Gastroesophageal sphincter (tissue), 4 donors: ENCODE results near the gene OR2D2. TPM values are rescaled to one million over a fixed set of nuclear protein-coding genes. Genes with fewer than 3 reads are reported as not detected.

Experiments used
- ATAC-seq: fragments of 150-250 bp; one replicate; pipeline ENCODE4 v1.9.1; 2016; ENCODE audit warnings: mild to moderate bottlenecking, moderate library complexity
- H3K27ac ChIP-seq, 4 donors: fragments of 200-600 bp; sonication (generic) in 3 of 4; 1 replicate in 3 of 4; 2 replicates in 1 of 4; pipeline ENCODE4 v1.5.1; 2016 to 2019
- H3K27me3 ChIP-seq: fragments of 200-600 bp; sonication (generic); one replicate; pipeline ENCODE4 v1.5.1; 2019
- H3K36me3 ChIP-seq, 2 donors: fragments of 200-600 bp; sonication (generic); one replicate each; pipeline ENCODE4 v1.5.1; 2019; ENCODE audit warnings: control low read depth in 1 of 2
- H3K4me1 ChIP-seq, 3 donors: fragments of 200-600 bp; sonication (generic); 1 replicate in 2 of 3; 2 replicates in 1 of 3; pipeline ENCODE4 v1.5.1; 2016 to 2019; ENCODE audit warnings: control low read depth in 2 of 3
- H3K4me3 ChIP-seq, 2 donors: fragments of 200-600 bp; sonication (generic); one replicate each; pipeline ENCODE4 v1.5.1; 2019; ENCODE audit warnings: mild to moderate bottlenecking in 1 of 2, moderate library complexity in 1 of 2
- H3K9me3 ChIP-seq, 3 donors: fragments of 200-600 bp; sonication (generic); one replicate each; pipeline ENCODE4 v1.5.1; 2017 to 2019; ENCODE audit warnings: control low read depth in 2 of 3
- EP300 ChIP-seq: sonication (generic); formaldehyde crosslinking; IDR thresholded peaks from one replicate; pipeline ENCODE4 v1.6.1; 2017; ENCODE audit warnings: antibody characterized with exemption, mild to moderate bottlenecking
- POLR2A ChIP-seq, 2 donors: fragments of 450-650 bp; IDR thresholded peaks; one replicate each; pipeline ENCODE4 v1.6.1; 2017; ENCODE audit warnings: antibody characterized with exemption in 2 of 2, mild to moderate bottlenecking in 2 of 2, moderate library complexity in 1 of 2
- POLR2AphosphoS5 ChIP-seq: sonication (generic); formaldehyde crosslinking; IDR thresholded peaks from one replicate; pipeline ENCODE4 v1.6.1; 2017; ENCODE audit warnings: antibody characterized with exemption
- WGBS, 2 donors: methylation state at CpG; one replicate each; pipeline ENCODE4 v1.1.5; 2018; ENCODE audit warnings: low coverage in 1 of 2; 5-methylcytosine and 5-hydroxymethylcytosine counted together
- total RNA-seq, 4 donors: library from RNA; depleted of rRNA; stranded (reverse); fragments of >200 nt; gene quantifications; one replicate each; pipeline ENCODE4 v1.1.0, GENCODE V29; 2016
- TF ChIP-seq, protein P1 (sequence below), 4 experiments: fragments of 200-600 bp in 2 of 4; fragments of 450-650 bp in 2 of 4; sonication (generic) in 1 of 4; IDR thresholded peaks; one replicate each; pipeline ENCODE4 v1.5.1; 2017 to 2019; ENCODE audit warnings: antibody characterized with exemption in 4 of 4, mild to moderate bottlenecking in 2 of 4, moderate library complexity in 2 of 4

OR2D2 gene
- total RNA-seq, 4 donors from 2014 or later = 0.31 TPM; not detected in 3

DNA sequence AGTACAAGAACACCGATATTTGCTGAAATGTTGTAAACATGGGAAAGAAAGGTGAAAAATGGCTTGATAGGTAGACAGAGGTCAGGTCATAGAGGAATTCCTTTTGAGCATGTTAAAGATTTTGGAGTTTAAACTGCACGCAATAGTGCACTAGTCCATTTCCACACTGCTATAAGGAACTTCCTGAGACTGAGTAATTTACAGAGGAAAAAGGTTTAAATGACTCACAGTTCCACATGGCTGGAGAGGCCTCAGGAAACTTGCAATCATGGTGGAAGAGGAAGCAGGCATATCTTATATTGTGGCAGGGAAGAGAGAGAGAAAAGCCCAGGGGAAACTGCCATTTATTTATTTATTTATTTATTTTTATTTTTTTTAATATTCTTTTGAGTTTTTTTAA, 41.8 kb downstream of the OR2D2 start:
- Histone ChIP-seq H3K27me3 (no peaks in the 10 kb centered on the region), H3K36me3 (no peaks in the 10 kb centered on the region), H3K4me3 (no peak overlapping the region), H3K9me3 (peaks cover 0 to 14% (median 0%) of the 10 kb centered on the region in 3 donors), H3K4me1 (no peaks in the 10 kb centered on the region), H3K27ac (no peak overlapping the region)
- 77 to 85% methylated on average over 2 of the region's 2 CpGs for WGBS, 2 donors
- no peak for ATAC-seq
- TF ChIP-seq POLR2AphosphoS5 (no peak), EP300 (no peak), POLR2A (IDR thresholded peaks at IDR 0.05) (no peak)
- TF ChIP-seq, protein P1, sequence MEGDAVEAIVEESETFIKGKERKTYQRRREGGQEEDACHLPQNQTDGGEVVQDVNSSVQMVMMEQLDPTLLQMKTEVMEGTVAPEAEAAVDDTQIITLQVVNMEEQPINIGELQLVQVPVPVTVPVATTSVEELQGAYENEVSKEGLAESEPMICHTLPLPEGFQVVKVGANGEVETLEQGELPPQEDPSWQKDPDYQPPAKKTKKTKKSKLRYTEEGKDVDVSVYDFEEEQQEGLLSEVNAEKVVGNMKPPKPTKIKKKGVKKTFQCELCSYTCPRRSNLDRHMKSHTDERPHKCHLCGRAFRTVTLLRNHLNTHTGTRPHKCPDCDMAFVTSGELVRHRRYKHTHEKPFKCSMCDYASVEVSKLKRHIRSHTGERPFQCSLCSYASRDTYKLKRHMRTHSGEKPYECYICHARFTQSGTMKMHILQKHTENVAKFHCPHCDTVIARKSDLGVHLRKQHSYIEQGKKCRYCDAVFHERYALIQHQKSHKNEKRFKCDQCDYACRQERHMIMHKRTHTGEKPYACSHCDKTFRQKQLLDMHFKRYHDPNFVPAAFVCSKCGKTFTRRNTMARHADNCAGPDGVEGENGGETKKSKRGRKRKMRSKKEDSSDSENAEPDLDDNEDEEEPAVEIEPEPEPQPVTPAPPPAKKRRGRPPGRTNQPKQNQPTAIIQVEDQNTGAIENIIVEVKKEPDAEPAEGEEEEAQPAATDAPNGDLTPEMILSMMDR (IDR thresholded peaks at IDR 0.05) = no peak

DNA sequence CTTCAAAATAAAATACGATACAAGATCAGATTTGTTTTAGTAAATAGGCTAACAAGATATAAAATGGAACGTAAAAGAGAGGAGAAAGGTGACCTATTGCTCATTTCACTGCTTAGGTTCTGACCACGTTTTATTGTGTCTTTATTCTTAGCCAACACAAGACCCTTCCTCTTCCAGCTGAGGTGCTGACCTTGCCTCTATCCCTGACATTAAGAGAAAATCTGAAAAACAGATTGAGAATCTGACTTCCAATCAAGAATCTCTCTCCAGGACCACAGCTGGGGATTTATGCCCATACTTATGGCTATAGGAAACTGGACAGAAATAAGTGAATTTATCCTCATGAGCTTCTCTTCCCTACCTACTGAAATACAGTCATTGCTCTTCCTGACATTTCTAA, 46.9 kb downstream of the OR2D2 start, which contains the start of gene OR10A5:
TSS of gene OR10A5 (plus strand) at position 301 of the 400 bp plus-strand sequence. CDS start at position 301, 0 bp downstream.
- ATAC-seq = no peak
- Histone ChIP-seq H3K27ac (no peak within 1 kb of the TSS), H3K36me3 (no peaks in the 10 kb centered on the region), H3K9me3 (peaks cover 0 to 9% (median 0%) of the 10 kb centered on the region in 3 donors), H3K27me3 (no peaks in the 10 kb centered on the region), H3K4me3 (no peak within 1 kb of the TSS), H3K4me1 (no peaks in the 10 kb centered on the region)
- TF ChIP-seq POLR2A (IDR thresholded peaks at IDR 0.05) = no peak
- WGBS, 2 donors = 55 to 66% methylated on average over 3 of the region's 3 CpGs

DNA sequence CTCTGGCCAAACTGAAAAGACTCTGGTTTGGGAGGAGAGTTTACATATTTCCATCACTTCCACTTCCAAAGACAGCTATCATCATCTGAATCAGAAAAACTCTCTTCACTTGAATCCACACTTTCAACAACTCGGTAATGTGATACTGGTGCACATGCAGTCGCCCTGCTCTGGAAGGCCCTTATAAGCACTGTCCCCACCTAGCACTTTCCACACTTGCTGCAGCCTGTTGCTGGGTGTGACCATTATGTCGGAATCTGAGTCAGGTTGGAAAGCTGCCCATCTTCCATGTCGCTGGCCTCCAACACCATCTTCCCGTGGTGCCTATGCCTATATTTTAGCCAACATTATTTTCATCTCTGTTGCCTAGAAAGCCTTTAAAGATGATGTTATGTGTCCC, 47.9 kb downstream of the OR2D2 start:
- Histone ChIP-seq H3K27ac (no peak overlapping the region), H3K4me1 (no peaks in the 10 kb centered on the region), H3K27me3 (no peaks in the 10 kb centered on the region), H3K36me3 (no peaks in the 10 kb centered on the region), H3K9me3 (peaks cover 0 to 9% (median 0%) of the 10 kb centered on the region in 3 donors), H3K4me3 (no peak overlapping the region)
- 74 to 79% methylated on average over 4 to 5 of the region's 5 CpGs for WGBS, 2 donors
- TF ChIP-seq EP300 (no peak), POLR2A (IDR thresholded peaks at IDR 0.05) (no peak), POLR2AphosphoS5 (no peak)
- TF ChIP-seq, protein P1 (IDR thresholded peaks at IDR 0.05) = no peak
- ATAC-seq = no peak

DNA sequence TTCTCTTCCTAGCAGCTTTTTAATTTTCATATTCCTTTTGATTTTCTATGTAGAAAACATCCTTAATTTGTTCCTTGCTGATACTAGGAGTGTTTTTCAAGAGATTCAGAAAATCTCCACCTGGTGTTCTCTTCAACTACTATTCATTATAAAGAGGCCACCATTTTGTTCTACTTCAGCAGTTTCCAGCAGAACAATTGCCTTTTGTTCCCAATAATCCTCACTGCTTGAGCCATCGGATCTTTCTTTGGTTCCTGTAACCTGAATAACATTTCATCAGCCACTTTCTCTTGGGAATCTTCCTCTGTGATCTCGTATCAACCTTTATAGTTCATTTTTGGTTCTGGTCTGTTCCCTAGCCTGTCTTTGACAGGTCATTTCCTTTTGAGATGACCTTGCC, 48.6 kb downstream of the OR2D2 start:
- H3K27ac ChIP-seq = no peak overlapping the region
- 17 to 49% methylated on average over 1 to 2 of the region's 2 CpGs for WGBS, 2 donors
- no peak for ATAC-seq

DNA sequence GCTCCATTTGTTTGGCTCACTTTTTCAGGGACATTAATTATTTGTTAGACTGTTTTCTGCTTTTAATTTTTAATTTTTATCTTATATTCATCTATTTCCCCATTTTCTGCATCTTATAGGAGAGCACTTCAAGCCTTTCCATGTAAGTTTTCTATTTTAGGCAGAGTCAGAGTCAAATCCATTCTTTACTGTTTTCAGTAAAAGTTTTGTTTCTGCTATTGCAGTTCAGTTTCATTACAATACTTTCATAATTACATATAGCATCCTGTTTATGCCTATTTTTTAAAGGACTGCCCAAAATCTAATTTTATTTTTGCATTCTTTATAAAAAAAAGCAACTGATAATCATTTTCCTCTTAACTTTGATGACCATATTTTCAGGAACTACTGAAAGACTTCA, 50.6 kb downstream of the OR2D2 start:
- TF ChIP-seq POLR2A (IDR thresholded peaks at IDR 0.05) = no peak
- TF ChIP-seq POLR2AphosphoS5 = no peak
- TF ChIP-seq, protein P1 (IDR thresholded peaks at IDR 0.05) = no peak
- TF ChIP-seq EP300 = no peak
- no peaks in the 10 kb centered on the region for H3K4me1 ChIP-seq

More for the DNA sequence above, 48.6 kb downstream of the OR2D2 start:
- Histone ChIP-seq H3K36me3 (no peaks in the 10 kb centered on the region), H3K4me3 (no peak overlapping the region), H3K4me1 (no peaks in the 10 kb centered on the region), H3K27me3 (no peaks in the 10 kb centered on the region), H3K9me3 (peaks cover 0 to 9% (median 0%) of the 10 kb centered on the region in 3 donors)
- TF ChIP-seq EP300 (no peak), POLR2AphosphoS5 (no peak), POLR2A (IDR thresholded peaks at IDR 0.05) (no peak)
- TF ChIP-seq, protein P1 (IDR thresholded peaks at IDR 0.05) = no peak

More for the DNA sequence above, 50.6 kb downstream of the OR2D2 start:
- Histone ChIP-seq H3K36me3 (no peaks in the 10 kb centered on the region), H3K4me3 (no peak overlapping the region), H3K9me3 (peaks cover 0 to 9% (median 0%) of the 10 kb centered on the region in 3 donors), H3K27me3 (no peaks in the 10 kb centered on the region), H3K27ac (no peak overlapping the region)
- ATAC-seq = no peak

Other genes starting within 250 kb of the OR2D2 start
- 10 to 100 TPM; 22.2 to 59.8 (median 37.8) TPM for gene DCHS1, start 236.7 kb downstream of the OR2D2 start, total RNA-seq
- gene MRPL17, start 209.2 kb downstream of the OR2D2 start, total RNA-seq = 10 to 100 TPM; 12.6 to 35.0 (median 18.6) TPM
- gene OR2AG2, start 120.5 kb downstream of the OR2D2 start, total RNA-seq = not detected
- not detected for gene OR2AG1, start 109.5 kb downstream of the OR2D2 start, total RNA-seq
- under 1 TPM in 2 of 4 donors, not detected in 2; 0.08 to 0.13 TPM for gene OR6A2, start 92.8 kb downstream of the OR2D2 start, total RNA-seq
- gene OR10A5, start 46.8 kb downstream of the OR2D2 start, total RNA-seq = not detected
- gene OR10A2, start 29.4 kb downstream of the OR2D2 start, total RNA-seq = under 1 TPM in 1 of 4 donors, not detected in 3; 0.12 TPM
- gene OR10A4, start 15.9 kb downstream of the OR2D2 start, total RNA-seq = not detected
- gene OR2D3, start 28.5 kb upstream of the OR2D2 start, total RNA-seq = not detected
- under 1 TPM; 0.20 to 0.54 (median 0.36) TPM for gene ZNF215, start 33.9 kb upstream of the OR2D2 start, total RNA-seq
- gene ZNF214, start 127.8 kb upstream of the OR2D2 start, total RNA-seq = 1 to 10 TPM; 2.1 to 4.0 (median 3.5) TPM
- not detected for gene NLRP14, start 128.0 kb upstream of the OR2D2 start, total RNA-seq
- under 1 TPM in 1 of 4 donors, not detected in 3; 0.15 TPM for gene RBMXL2, start 196.5 kb upstream of the OR2D2 start, total RNA-seq